Panc1 (cell line): ENCODE data around the gene PLXNA2. TPM values are rescaled to one million over a fixed set of nuclear protein-coding genes. Genes with fewer than 3 reads are reported as not detected.

Experiments used
- ATAC-seq: fragments of 200-7000 bp; cut with Tn5 transposase; 2 replicates; pipeline ENCODE4 v1.9.1; 2020; ENCODE audit warnings: mild to moderate bottlenecking, moderate library complexity
- BruUV-seq: library from RNA; stranded (reverse); fragments of 400-500 nt; replicated peaks from 2 replicates; lab custom pipeline; 2021; lab: Mats Ljungman, UMichigan
- CTCF ChIA-PET: fragments of 300-600 bp; sonication (Branson Sonifier 250); formaldehyde crosslinking; loops from one replicate; lab custom pipeline; 2022; ENCODE audit warnings: antibody characterized with exemption; lab: Charles Lee
- POLR2A ChIA-PET: fragments of 300-600 bp; sonication (Branson Sonifier 250); formaldehyde crosslinking; loops from one replicate; lab custom pipeline; 2022; ENCODE audit warnings: antibody characterized with exemption; lab: Charles Lee
- DNase-seq: peaks from one replicate; pipeline ENCODE4 v3.0.0-alpha.2; 2010; ENCODE audit warnings: low read depth, low spot score
- H3K27ac ChIP-seq: 2 replicates; pipeline ENCODE4 v1.5.1; 2011; ENCODE audit warnings: mild to moderate bottlenecking, low read length, inconsistent platforms
- H3K27me3 ChIP-seq: fragments of 200-500 bp; sonication (Bioruptor generic); 2 replicates; pipeline ENCODE4 v1.6.0; 2014; ENCODE audit warnings: low read length, inconsistent platforms; ENCODE audit not compliant: control insufficient read depth, insufficient read depth
- H3K36me3 ChIP-seq: fragments of 200-500 bp; sonication (Bioruptor generic); 2 replicates; pipeline ENCODE4 v1.5.1; 2014; ENCODE audit warnings: inconsistent platforms, mild to moderate bottlenecking, low read length, moderate library complexity; ENCODE audit not compliant: control insufficient read depth, insufficient read depth
- H3K4me1 ChIP-seq: 2 replicates; pipeline ENCODE4 v1.5.1; 2011; ENCODE audit warnings: inconsistent platforms, mild to moderate bottlenecking, low read length, moderate library complexity; ENCODE audit not compliant: control insufficient read depth, insufficient read depth
- H3K4me3 ChIP-seq, 2 experiments: 2 replicates each; pipeline ENCODE4 v1.5.1; 2011 to 2012; ENCODE audit warnings: low read depth in 2 of 2, low read length in 2 of 2, mild to moderate bottlenecking in 2 of 2, inconsistent platforms in 1 of 2, moderate library complexity in 1 of 2
- H3K9me3 ChIP-seq: fragments of 200-500 bp; sonication (Bioruptor generic); 2 replicates; pipeline ENCODE4 v1.5.1; 2014; ENCODE audit warnings: low read depth, mild to moderate bottlenecking, inconsistent platforms, low read length, moderate library complexity; ENCODE audit not compliant: control insufficient read depth, insufficient read depth
- CTCF ChIP-seq: fragments of 450-650 bp; IDR thresholded peaks from 2 replicates; pipeline ENCODE4 v1.5.1; 2017; ENCODE audit warnings: mild to moderate bottlenecking
- POLR2AphosphoS5 ChIP-seq: IDR thresholded peaks from 2 replicates; pipeline ENCODE4 v1.6.1; 2012; ENCODE audit warnings: mild to moderate bottlenecking, low read depth, low read length, moderate library complexity
- REST ChIP-seq, 2 experiments: IDR thresholded peaks; 2 replicates each; pipeline ENCODE4 v1.6.1; 2011 to 2012; ENCODE audit warnings: low read depth in 2 of 2, control low read depth in 1 of 2, low read length in 1 of 2, mild to moderate bottlenecking in 1 of 2, moderate library complexity in 1 of 2; ENCODE audit not compliant: insufficient read depth in 1 of 2
- SIN3A ChIP-seq: IDR thresholded peaks from 2 replicates; pipeline ENCODE4 v1.6.1; 2012; ENCODE audit warnings: low read depth, mild to moderate bottlenecking, low read length, moderate library complexity, borderline replicate concordance; ENCODE audit not compliant: insufficient read depth
- TCF7L2 ChIP-seq: IDR thresholded peaks from 2 replicates; pipeline ENCODE4 v1.6.1; 2011; ENCODE audit warnings: mild to moderate bottlenecking, low read depth, low read length, inconsistent platforms
- in situ Hi-C: cut with HindIII; loops from 2 replicates; pipeline ENCODE4 v1.10.0; 2016; ENCODE audit warnings: low sequenced_read_pairs, low pct_unique_long_range_greater_than_20kb
- intact Hi-C: fragments of 100-400 bp; cut with micrococcal nuclease; formaldehyde crosslinking; loops from one replicate; pipeline ENCODE4 v1.10.0; 2022; ENCODE audit not compliant: unreplicated experiment
- total RNA-seq: library from RNA; stranded (reverse); gene quantifications from one replicate; pipeline ENCODE4 v1.2.1, GENCODE V29; 2021; ENCODE audit not compliant: unreplicated experiment

The PLXNA2 gene
- total RNA-seq, 1 experiment from 2014 or later, result 0.98 TPM

- Histone ChIP-seq H3K4me1 (no peaks in the 10 kb centered on the region), H3K27ac (no peak overlapping the region), H3K36me3 (no peaks in the 10 kb centered on the region), H3K4me3 (no peak overlapping the region), H3K9me3 (no peaks in the 10 kb centered on the region), H3K27me3 (peaks cover 4% of the 10 kb centered on the region)
- BruUV-seq, result no TSS peak
- TF ChIP-seq TCF7L2, result no peak
- no peak for TF ChIP-seq SIN3A
- TF ChIP-seq CTCF, result no peak
- TF ChIP-seq REST (IDR thresholded peaks at IDR 0.05; ENCODE audit: insufficient read depth in 1 of 2, low read depth in 2 of 2, low read length in 1 of 2), result no peak
- no peak for TF ChIP-seq POLR2AphosphoS5
- ChIA-PET POLR2A (no interaction called here), CTCF (interaction anchor here (0.6 kb wide), 1 partner anchor 41 kb away, joined by 3 read pairs; no protein-coding TSS in a partner anchor)
- intact Hi-C loops, result no loop called here
- DNase-seq (no peak), ATAC-seq (no peak)
- in situ Hi-C loops, result no loop called here
These were observed 9.5 kb downstream of the PLXNA2 start for GRCh38 chr1:208234721-208235120.

GRCh38 chr1:208233978-208234377, 10.2 kb downstream of the PLXNA2 start:
- TF ChIP-seq POLR2AphosphoS5 (no peak), CTCF (no peak), TCF7L2 (no peak)
- H3K36me3 ChIP-seq, result no peaks in the 10 kb centered on the region
- intact Hi-C loops, result no loop called here
- CTCF ChIA-PET, result no interaction called here
- DNase-seq, result no peak
- H3K27me3 ChIP-seq, result no peaks in the 10 kb centered on the region; the same call in none of the 2 replicates
- H3K4me1 ChIP-seq, result no peaks in the 10 kb centered on the region
- H3K4me3 ChIP-seq, result no peak overlapping the region
- no TSS peak for BruUV-seq
- in situ Hi-C loops, result no loop called here
- POLR2A ChIA-PET, result no interaction called here
- no peaks in the 10 kb centered on the region for H3K9me3 ChIP-seq
- H3K27ac ChIP-seq, result no peak overlapping the region
- ATAC-seq, result no peak
